AG09309 (cell line): ENCODE data around the gene RBBP4.
A peak's percentile ranks its signal among the peaks of the same experiment; 100 is the strongest.

Experiments used
- DNase-seq: peaks from one replicate; pipeline ENCODE4 v3.0.0-alpha.2; 2010; ENCODE audit warnings: low read depth
- H3K4me3 ChIP-seq: 2 replicates; pipeline ENCODE4 v1.5.1; 2011; ENCODE audit warnings: mild to moderate bottlenecking, low read depth, low read length, moderate library complexity; ENCODE audit not compliant: control insufficient read depth
- CTCF ChIP-seq: IDR thresholded peaks from 2 replicates; pipeline ENCODE4 v1.5.1; 2011; ENCODE audit warnings: mild to moderate bottlenecking, low read depth, low read length, inconsistent platforms; ENCODE audit not compliant: insufficient read depth, control insufficient read depth; ENCODE audit errors: missing control alignments

The RBBP4 gene

GRCh38 chr1:32681509-32681908 lies 30.5 kb downstream of the RBBP4 start:
- no peak for TF ChIP-seq CTCF
- H3K4me3 ChIP-seq = no peak overlapping the region
- DNase-seq = no peak

- H3K4me3 ChIP-seq = no peak overlapping the region
- no peak for TF ChIP-seq CTCF
- DNase-seq = no peak
Observed at GRCh38 chr1:32681999-32682398, 31.0 kb downstream of the RBBP4 start.

GRCh38 chr1:32683397-32683796 lies 32.4 kb downstream of the RBBP4 start:
- DNase-seq = no peak
- TF ChIP-seq CTCF = no peak
- no peak overlapping the region for H3K4me3 ChIP-seq

- TF ChIP-seq CTCF = no peak
- no peak overlapping the region for H3K4me3 ChIP-seq
- peak; percentile 75 for DNase-seq
Observed at GRCh38 chr1:32684167-32684811, 33.3 kb downstream of the RBBP4 start.

- DNase-seq = no peak
- no peak overlapping the region for H3K4me3 ChIP-seq
- no peak for TF ChIP-seq CTCF
Observed at GRCh38 chr1:32685498-32685897, 34.5 kb downstream of the RBBP4 start.

GRCh38 chr1:32686387-32686786 lies 35.4 kb downstream of the RBBP4 start:
- no peak for TF ChIP-seq CTCF
- DNase-seq = no peak
- no peak overlapping the region for H3K4me3 ChIP-seq
